Measurements from ENCODE around the gene CBFA2T2. TPM values are rescaled to one million over a fixed set of nuclear protein-coding genes. Genes with fewer than 3 reads are reported as not detected.

The CBFA2T2 gene
- polyA plus RNA-seq, 1 donor (not counting 4 experiments of a cell fraction or from before 2014, with no cell fraction given), result 6.8 TPM

DNA sequence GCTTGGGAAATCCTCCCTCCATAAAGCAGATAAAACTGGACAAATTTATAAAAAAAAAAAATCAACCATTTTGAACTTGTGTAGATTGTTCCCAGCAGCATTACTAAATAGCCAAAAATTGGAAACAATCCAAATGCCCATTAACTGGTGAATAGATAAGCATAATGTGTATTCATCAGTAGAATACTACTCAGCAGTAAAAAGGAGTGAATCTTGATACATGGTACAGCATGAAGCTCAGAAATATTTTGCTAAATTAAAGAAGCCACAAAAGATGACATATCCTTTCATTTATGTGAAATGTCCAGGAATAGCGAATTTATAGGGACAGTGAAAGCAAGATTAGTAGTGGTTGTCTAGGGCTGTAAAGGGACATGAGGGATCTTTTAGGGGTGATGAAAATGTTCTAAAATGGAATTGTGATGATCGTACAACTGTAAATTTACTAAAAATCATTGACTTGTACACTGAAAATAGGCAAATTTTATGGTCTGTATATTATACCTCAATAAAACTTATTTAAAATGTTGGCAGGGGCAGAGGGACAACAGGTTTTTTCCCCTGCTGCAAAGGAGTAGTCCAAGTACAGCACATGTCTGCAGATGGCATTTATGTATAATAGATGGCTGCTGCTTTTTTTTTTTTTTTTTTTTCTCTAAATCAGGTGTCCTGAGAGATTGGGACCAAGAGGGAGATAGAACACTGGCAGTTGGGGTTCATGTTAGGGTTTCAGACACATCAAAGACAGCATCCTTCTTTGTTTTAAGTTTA lies 59.5 kb downstream of the CBFA2T2 start:
- H3K9ac ChIP-seq (ENCODE audit: control insufficient read depth, extremely low read depth, insufficient read depth, low read length), result no peak overlapping the region
- peaks cover 1% of the 10 kb centered on the region for H3K79me2 ChIP-seq (ENCODE audit: control insufficient read depth, insufficient read depth, low read length)
- FAIRE-seq (no peak), DNase-seq (ENCODE audit: low read depth, low spot score) (no peak)
- no peaks in the 10 kb centered on the region for H3K4me1 ChIP-seq (ENCODE audit: control insufficient read depth, extremely low read depth, insufficient read depth, low read length)
- no peaks in the 10 kb centered on the region for H3K9me3 ChIP-seq (ENCODE audit: control insufficient read depth, low read depth, low read length)
- H3K27me3 ChIP-seq (ENCODE audit: control insufficient read depth, extremely low read depth, insufficient read depth, low read length), result no peaks in the 10 kb centered on the region
- no peak for TF ChIP-seq EZH2 (IDR thresholded peaks at IDR 0.05; ENCODE audit: low read length)
- TF ChIP-seq, protein P1, sequence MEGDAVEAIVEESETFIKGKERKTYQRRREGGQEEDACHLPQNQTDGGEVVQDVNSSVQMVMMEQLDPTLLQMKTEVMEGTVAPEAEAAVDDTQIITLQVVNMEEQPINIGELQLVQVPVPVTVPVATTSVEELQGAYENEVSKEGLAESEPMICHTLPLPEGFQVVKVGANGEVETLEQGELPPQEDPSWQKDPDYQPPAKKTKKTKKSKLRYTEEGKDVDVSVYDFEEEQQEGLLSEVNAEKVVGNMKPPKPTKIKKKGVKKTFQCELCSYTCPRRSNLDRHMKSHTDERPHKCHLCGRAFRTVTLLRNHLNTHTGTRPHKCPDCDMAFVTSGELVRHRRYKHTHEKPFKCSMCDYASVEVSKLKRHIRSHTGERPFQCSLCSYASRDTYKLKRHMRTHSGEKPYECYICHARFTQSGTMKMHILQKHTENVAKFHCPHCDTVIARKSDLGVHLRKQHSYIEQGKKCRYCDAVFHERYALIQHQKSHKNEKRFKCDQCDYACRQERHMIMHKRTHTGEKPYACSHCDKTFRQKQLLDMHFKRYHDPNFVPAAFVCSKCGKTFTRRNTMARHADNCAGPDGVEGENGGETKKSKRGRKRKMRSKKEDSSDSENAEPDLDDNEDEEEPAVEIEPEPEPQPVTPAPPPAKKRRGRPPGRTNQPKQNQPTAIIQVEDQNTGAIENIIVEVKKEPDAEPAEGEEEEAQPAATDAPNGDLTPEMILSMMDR (optimal IDR thresholded peaks at IDR 0.05 in 1 of 3, IDR thresholded peaks at IDR 0.05 in 1 of 3, conservative IDR thresholded peaks at IDR 0.05 in 1 of 3; ENCODE audit: extremely low read depth in 1 of 3, insufficient read depth in 2 of 3, low read length in 3 of 3), result no peak
- H4K20me1 ChIP-seq (ENCODE audit: control insufficient read depth, extremely low read depth, insufficient read depth, low read length), result no peaks in the 10 kb centered on the region
- H2AFZ ChIP-seq (ENCODE audit: control insufficient read depth, low read length), result no peak overlapping the region
- no peaks in the 10 kb centered on the region for H3K36me3 ChIP-seq (ENCODE audit: control insufficient read depth in 2 of 2, extremely low read depth in 1 of 2, insufficient read depth in 2 of 2, low read length in 2 of 2)
- dilution Hi-C loops (cut with MboI; ENCODE audit: extremely low pct_ligation_motif_present, low sequenced_read_pairs), result no loop called here
- peaks cover 3% of the 10 kb centered on the region for H3K9me1 ChIP-seq (ENCODE audit: control insufficient read depth, extremely low read depth, insufficient read depth, low read length)
- H3K4me2 ChIP-seq (ENCODE audit: control insufficient read depth, extremely low read depth, insufficient read depth, low read depth, low read length), result no peak overlapping the region
- no peak overlapping the region for H3K27ac ChIP-seq (ENCODE audit: control insufficient read depth, insufficient read depth, low read length)
- no peak overlapping the region for H3K4me3 ChIP-seq (ENCODE audit: control insufficient read depth in 2 of 3, extremely low read depth in 1 of 3, insufficient read depth in 2 of 3, low read depth in 1 of 3, low read length in 3 of 3)

DNA sequence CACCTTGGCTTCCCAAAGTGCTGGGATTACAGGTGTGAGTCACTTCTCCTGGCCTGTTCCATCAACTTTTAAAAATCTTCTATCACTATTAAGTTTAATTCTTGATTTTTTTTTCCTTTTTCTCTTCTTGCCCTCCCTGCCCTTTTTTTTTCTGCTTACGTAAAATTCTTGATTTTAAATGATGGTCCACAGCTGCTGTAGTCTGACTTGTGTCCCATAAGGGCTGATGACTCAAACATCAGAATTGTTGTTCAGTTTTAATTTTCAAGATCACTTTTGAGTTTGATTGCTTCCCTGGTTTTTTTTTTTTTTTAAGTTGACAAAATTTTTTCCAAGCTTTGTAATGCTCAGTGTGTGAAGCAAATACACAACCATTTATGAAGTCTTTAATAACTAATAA lies 61.9 kb downstream of the CBFA2T2 start:
- FAIRE-seq, result no peak
- H3K4me1 ChIP-seq (ENCODE audit: control insufficient read depth, extremely low read depth, insufficient read depth, low read length), result peaks cover 9% of the 10 kb centered on the region

More for the DNA sequence above, 61.9 kb downstream of the CBFA2T2 start:
- H3K9ac ChIP-seq (ENCODE audit: control insufficient read depth, extremely low read depth, insufficient read depth, low read length), result no peak overlapping the region
- H3K9me1 ChIP-seq (ENCODE audit: control insufficient read depth, extremely low read depth, insufficient read depth, low read length), result peaks cover 3% of the 10 kb centered on the region
- dilution Hi-C loops (cut with MboI; ENCODE audit: extremely low pct_ligation_motif_present, low sequenced_read_pairs), result no loop called here
- peaks cover 1% of the 10 kb centered on the region for H3K79me2 ChIP-seq (ENCODE audit: control insufficient read depth, insufficient read depth, low read length)
- TF ChIP-seq, protein P1 (optimal IDR thresholded peaks at IDR 0.05 in 1 of 3, IDR thresholded peaks at IDR 0.05 in 1 of 3, conservative IDR thresholded peaks at IDR 0.05 in 1 of 3; ENCODE audit: extremely low read depth in 1 of 3, insufficient read depth in 2 of 3, low read length in 3 of 3), result no peak
- no peak for TF ChIP-seq EZH2 (IDR thresholded peaks at IDR 0.05; ENCODE audit: low read length)
- DNase-seq (ENCODE audit: low read depth, low spot score), result no peak
- H3K4me2 ChIP-seq (ENCODE audit: control insufficient read depth, extremely low read depth, insufficient read depth, low read depth, low read length), result no peak overlapping the region
- H3K27ac ChIP-seq (ENCODE audit: control insufficient read depth, insufficient read depth, low read length), result no peak overlapping the region
- no peaks in the 10 kb centered on the region for H3K36me3 ChIP-seq (ENCODE audit: control insufficient read depth in 2 of 2, extremely low read depth in 1 of 2, insufficient read depth in 2 of 2, low read length in 2 of 2)
- H3K4me3 ChIP-seq (ENCODE audit: control insufficient read depth in 2 of 3, extremely low read depth in 1 of 3, insufficient read depth in 2 of 3, low read depth in 1 of 3, low read length in 3 of 3), result no peak overlapping the region
- H2AFZ ChIP-seq (ENCODE audit: control insufficient read depth, low read length), result no peak overlapping the region
- no peaks in the 10 kb centered on the region for H3K27me3 ChIP-seq (ENCODE audit: control insufficient read depth, extremely low read depth, insufficient read depth, low read length)
- no peaks in the 10 kb centered on the region for H3K9me3 ChIP-seq (ENCODE audit: control insufficient read depth, low read depth, low read length)
- H4K20me1 ChIP-seq (ENCODE audit: control insufficient read depth, extremely low read depth, insufficient read depth, low read length), result no peaks in the 10 kb centered on the region

Data from keratinocyte (primary cell).